ENCODE measurements around the gene SDHC.
"Not testable (repeated sequence)": the region's sequence is repeated elsewhere in the genome, so short reads cannot be mapped to it uniquely, and the experiment has no call there.

SDHC gene

GRCh38 chr1:161388639-161389038 lies 74.5 kb downstream of the SDHC start:
- TF ChIP-seq CTCF (IDR thresholded peaks at IDR 0.05; ENCODE audit: poor library complexity, severe bottlenecking), result no peak
- no peak overlapping the region for H3K27ac ChIP-seq (ENCODE audit: poor library complexity, severe bottlenecking)
- H3K27me3 ChIP-seq (ENCODE audit: insufficient read depth, poor library complexity, severe bottlenecking), result no peaks in the 10 kb centered on the region
- no peak for ATAC-seq (ENCODE audit: low read depth)
- peaks cover 3% of the 10 kb centered on the region for H3K4me1 ChIP-seq (ENCODE audit: insufficient read depth, poor library complexity, severe bottlenecking)
- DNase-seq (ENCODE audit: low spot score), result no peak
- H3K9me3 ChIP-seq (ENCODE audit: severe bottlenecking), result no peaks in the 10 kb centered on the region
- H3K4me3 ChIP-seq (ENCODE audit: severe bottlenecking), result no peak overlapping the region
- H3K36me3 ChIP-seq (ENCODE audit: low read depth), result no peaks in the 10 kb centered on the region

- not testable (repeated sequence) for H3K4me1 ChIP-seq (ENCODE audit: insufficient read depth, poor library complexity, severe bottlenecking)
- H3K27ac ChIP-seq (ENCODE audit: poor library complexity, severe bottlenecking), result peak overlapping the region; percentile 55
These were observed 75.0 kb downstream of the SDHC start for GRCh38 chr1:161389158-161389557.

GRCh38 chr1:161389691-161390558 lies 75.7 kb downstream of the SDHC start:
- H3K4me1 ChIP-seq (ENCODE audit: insufficient read depth, poor library complexity, severe bottlenecking), result peaks cover 3% of the 10 kb centered on the region
- H3K27ac ChIP-seq (ENCODE audit: poor library complexity, severe bottlenecking), result peak overlapping the region; percentile 55
- no peaks in the 10 kb centered on the region for H3K27me3 ChIP-seq (ENCODE audit: insufficient read depth, poor library complexity, severe bottlenecking)
- H3K9me3 ChIP-seq (ENCODE audit: severe bottlenecking), result no peaks in the 10 kb centered on the region
- peak overlapping the region; percentile 68 for H3K4me3 ChIP-seq (ENCODE audit: severe bottlenecking)
- H3K36me3 ChIP-seq (ENCODE audit: low read depth), result no peaks in the 10 kb centered on the region
- TF ChIP-seq CTCF (IDR thresholded peaks at IDR 0.05; ENCODE audit: poor library complexity, severe bottlenecking), result no peak
- ATAC-seq (ENCODE audit: low read depth) (peak; percentile 93), DNase-seq (ENCODE audit: low spot score) (peak; percentile 96)

More at GRCh38 chr1:161389158-161389557, 75.0 kb downstream of the SDHC start:
- peak overlapping the region; percentile 39 for H3K4me3 ChIP-seq (ENCODE audit: severe bottlenecking)
- H3K36me3 ChIP-seq (ENCODE audit: low read depth); H3K9me3 ChIP-seq (ENCODE audit: severe bottlenecking); DNase-seq (ENCODE audit: low spot score); ATAC-seq (ENCODE audit: low read depth); H3K27me3 ChIP-seq (ENCODE audit: insufficient read depth, poor library complexity, severe bottlenecking): not testable (repeated sequence)

GRCh38 chr1:161390559-161390858 lies 76.3 kb downstream of the SDHC start:
- DNase-seq (ENCODE audit: low spot score), result no peak

GRCh38 chr1:161391136-161391535 lies 77.0 kb downstream of the SDHC start:
- not testable (repeated sequence) for H3K4me3 ChIP-seq (ENCODE audit: severe bottlenecking); ATAC-seq (ENCODE audit: low read depth); H3K4me1 ChIP-seq (ENCODE audit: insufficient read depth, poor library complexity, severe bottlenecking); H3K9me3 ChIP-seq (ENCODE audit: severe bottlenecking); H3K27ac ChIP-seq (ENCODE audit: poor library complexity, severe bottlenecking); H3K27me3 ChIP-seq (ENCODE audit: insufficient read depth, poor library complexity, severe bottlenecking); H3K36me3 ChIP-seq (ENCODE audit: low read depth); DNase-seq (ENCODE audit: low spot score)

More at GRCh38 chr1:161390559-161390858, 76.3 kb downstream of the SDHC start:
- no peak overlapping the region for H3K27ac ChIP-seq (ENCODE audit: poor library complexity, severe bottlenecking)
- H3K27me3 ChIP-seq (ENCODE audit: insufficient read depth, poor library complexity, severe bottlenecking), result no peaks in the 10 kb centered on the region
- peaks cover 3% of the 10 kb centered on the region for H3K4me1 ChIP-seq (ENCODE audit: insufficient read depth, poor library complexity, severe bottlenecking)
- H3K36me3 ChIP-seq (ENCODE audit: low read depth), result no peaks in the 10 kb centered on the region
- no peak for ATAC-seq (ENCODE audit: low read depth)
- no peak for TF ChIP-seq CTCF (IDR thresholded peaks at IDR 0.05; ENCODE audit: poor library complexity, severe bottlenecking)
- H3K4me3 ChIP-seq (ENCODE audit: severe bottlenecking), result peak overlapping the region; percentile 68
- H3K9me3 ChIP-seq (ENCODE audit: severe bottlenecking), result no peaks in the 10 kb centered on the region

GRCh38 chr1:161391611-161392010 lies 77.4 kb downstream of the SDHC start:
- DNase-seq (ENCODE audit: low spot score) (no peak), ATAC-seq (ENCODE audit: low read depth) (no peak)
- H3K4me1 ChIP-seq (ENCODE audit: insufficient read depth, poor library complexity, severe bottlenecking), result peaks cover 3% of the 10 kb centered on the region
- no peak overlapping the region for H3K4me3 ChIP-seq (ENCODE audit: severe bottlenecking)
- H3K27me3 ChIP-seq (ENCODE audit: insufficient read depth, poor library complexity, severe bottlenecking), result no peaks in the 10 kb centered on the region
- H3K27ac ChIP-seq (ENCODE audit: poor library complexity, severe bottlenecking), result no peak overlapping the region
- no peaks in the 10 kb centered on the region for H3K36me3 ChIP-seq (ENCODE audit: low read depth)
- no peaks in the 10 kb centered on the region for H3K9me3 ChIP-seq (ENCODE audit: severe bottlenecking)
- no peak for TF ChIP-seq CTCF (IDR thresholded peaks at IDR 0.05; ENCODE audit: poor library complexity, severe bottlenecking)

Measured in RWPE2 (cell line).